ENCODE measurements around the gene PRR18. TPM values are rescaled to one million over a fixed set of nuclear protein-coding genes. Genes with fewer than 3 reads are reported as not detected.
"Not testable (repeated sequence)": the region's sequence is repeated elsewhere in the genome, so short reads cannot be mapped to it uniquely, and the experiment has no call there.

PRR18 gene
- not detected for total RNA-seq

- DNase-seq (ENCODE audit: low spot score), result no peak
Measured at GRCh38 chr6:166308033-166308768, at the start of gene PRR18. Gene PRR18, minus strand, starts transcription at chr6:166308392. Its CDS starts 250 bp downstream, at chr6:166308142.

- DNase-seq (ENCODE audit: low spot score), result no peak
Measured at GRCh38 chr6:166355552-166355951, 47.4 kb upstream of the PRR18 start.

GRCh38 chr6:166354965-166355364 lies 46.8 kb upstream of the PRR18 start:
- no peak for DNase-seq (ENCODE audit: low spot score)

GRCh38 chr6:166354143-166354542 lies 46.0 kb upstream of the PRR18 start:
- DNase-seq (ENCODE audit: low spot score), result no peak

GRCh38 chr6:166353507-166353906 lies 45.3 kb upstream of the PRR18 start:
- no peak for DNase-seq (ENCODE audit: low spot score)

- no peak for DNase-seq (ENCODE audit: low spot score)
Measured at GRCh38 chr6:166352923-166353322, 44.7 kb upstream of the PRR18 start.

GRCh38 chr6:166351715-166352285 lies 43.6 kb upstream of the PRR18 start:
- DNase-seq (ENCODE audit: low spot score), result peak; percentile 48

GRCh38 chr6:166348305-166348949 lies 40.2 kb upstream of the PRR18 start:
- no peak for DNase-seq (ENCODE audit: low spot score)

- DNase-seq (ENCODE audit: low spot score), result no peak
Measured at GRCh38 chr6:166346965-166347364, 38.8 kb upstream of the PRR18 start.

GRCh38 chr6:166346449-166346848 lies 38.3 kb upstream of the PRR18 start:
- DNase-seq (ENCODE audit: low spot score), result no peak

- not testable (repeated sequence) for DNase-seq (ENCODE audit: low spot score)
Measured at GRCh38 chr6:166345672-166346071, 37.5 kb upstream of the PRR18 start.

- not testable (repeated sequence) for DNase-seq (ENCODE audit: low spot score)
Measured at GRCh38 chr6:166344921-166345320, 36.7 kb upstream of the PRR18 start.

GRCh38 chr6:166344240-166344639 lies 36.0 kb upstream of the PRR18 start:
- DNase-seq (ENCODE audit: low spot score), result no peak

- DNase-seq (ENCODE audit: low spot score), result no peak
Measured at GRCh38 chr6:166343150-166343487, 34.9 kb upstream of the PRR18 start.

GRCh38 chr6:166342349-166343149 lies 34.4 kb upstream of the PRR18 start, which contains the start of gene SFT2D1:
Gene SFT2D1, minus strand, starts transcription at chr6:166342545. Its CDS starts 64 bp downstream, at chr6:166342481.
- peak; percentile 87 for DNase-seq (ENCODE audit: low spot score)

GRCh38 chr6:166341977-166342348 lies 33.8 kb upstream of the PRR18 start:
- DNase-seq (ENCODE audit: low spot score), result no peak

GRCh38 chr6:166341464-166341863 lies 33.3 kb upstream of the PRR18 start:
- no peak for DNase-seq (ENCODE audit: low spot score)

- DNase-seq (ENCODE audit: low spot score), result no peak
Measured at GRCh38 chr6:166338854-166339253, 30.7 kb upstream of the PRR18 start.

- no peak for DNase-seq (ENCODE audit: low spot score)
Measured at GRCh38 chr6:166336847-166337246, 28.7 kb upstream of the PRR18 start.

- DNase-seq (ENCODE audit: low spot score), result no peak
Measured at GRCh38 chr6:166335378-166336302, 27.4 kb upstream of the PRR18 start.

- DNase-seq (ENCODE audit: low spot score), result no peak
Measured at GRCh38 chr6:166334878-166335277, 26.7 kb upstream of the PRR18 start.

All from mucosa of gallbladder (tissue), 1 donor.